GM23338 (cell line): Measurements from ENCODE around the gene FITM2. TPM values are rescaled to one million over a fixed set of nuclear protein-coding genes. Genes with fewer than 3 reads are reported as not detected.

Experiments
- ATAC-seq: fragments of 200-7000 bp; cut with Tn5 transposase; 3 replicates; pipeline ENCODE4 v1.9.1; 2020
- DNase-seq: peaks from one replicate; pipeline ENCODE4 v3.0.0-alpha.2; 2015; ENCODE audit warnings: low spot score
- H2AFZ ChIP-seq: fragments of 200-600 bp; sonication (generic); 2 replicates; pipeline ENCODE4 v1.8.0; 2016; ENCODE audit warnings: antibody characterized with exemption, mild to moderate bottlenecking, moderate library complexity
- H3F3A ChIP-seq: fragments of 200-600 bp; sonication (generic); replicated peaks from 2 replicates; pipeline ENCODE4 v1.8.0; 2017; ENCODE audit warnings: antibody characterized with exemption, mixed run types, low read depth
- H3K27ac ChIP-seq: fragments of 200-600 bp; sonication (generic); 2 replicates; pipeline ENCODE4 v1.6.1; 2016; ENCODE audit warnings: low read depth
- H3K27me3 ChIP-seq: fragments of 200-600 bp; sonication (generic); 2 replicates; pipeline ENCODE4 v1.8.0; 2016; ENCODE audit warnings: mild to moderate bottlenecking, mixed run types, moderate library complexity; ENCODE audit not compliant: insufficient read depth
- H3K36me3 ChIP-seq: fragments of 200-600 bp; sonication (generic); 2 replicates; pipeline ENCODE4 v1.8.0; 2016; ENCODE audit warnings: mild to moderate bottlenecking; ENCODE audit not compliant: insufficient read depth
- H3K4me1 ChIP-seq: fragments of 200-600 bp; sonication (generic); 2 replicates; pipeline ENCODE4 v1.8.0; 2016; ENCODE audit warnings: mild to moderate bottlenecking, moderate library complexity; ENCODE audit not compliant: insufficient read depth
- H3K4me2 ChIP-seq: fragments of 200-600 bp; sonication (generic); 2 replicates; pipeline ENCODE4 v1.7.1; 2017; ENCODE audit warnings: mixed run types
- H3K4me3 ChIP-seq: fragments of 200-600 bp; sonication (generic); 2 replicates; pipeline ENCODE4 v1.6.1; 2016; ENCODE audit warnings: mixed run types
- H3K79me2 ChIP-seq: fragments of 200-600 bp; sonication (generic); replicated peaks from 2 replicates; pipeline ENCODE4 v1.8.0; 2017; ENCODE audit warnings: mild to moderate bottlenecking; ENCODE audit not compliant: insufficient read depth
- H3K9me2 ChIP-seq: fragments of 200-600 bp; sonication (generic); 2 replicates; pipeline ENCODE4 v1.8.0; 2017; ENCODE audit not compliant: insufficient read depth
- H4K20me1 ChIP-seq: fragments of 200-600 bp; sonication (generic); replicated peaks from 2 replicates; pipeline ENCODE4 v1.8.0; 2017; ENCODE audit warnings: mild to moderate bottlenecking; ENCODE audit not compliant: insufficient read depth
- H3K27ac Mint-ChIP-seq: 2 replicates; pipeline ENCODE4 v1.8.0; 2020; ENCODE audit warnings: inconsistent platforms, mild to moderate bottlenecking, moderate library complexity, mixed read lengths
- H3K27me3 Mint-ChIP-seq: 3 replicates; pipeline ENCODE4 v1.8.0; 2022; ENCODE audit warnings: low read depth, mild to moderate bottlenecking, moderate library complexity, mixed read lengths, inconsistent platforms; ENCODE audit not compliant: insufficient read depth, poor library complexity
- H3K36me3 Mint-ChIP-seq: 3 replicates; pipeline ENCODE4 v1.8.0; 2021; ENCODE audit warnings: low read depth, mild to moderate bottlenecking, inconsistent platforms, moderate library complexity, mixed read lengths
- H3K4me1 Mint-ChIP-seq: 3 replicates; pipeline ENCODE4 v1.8.0; 2020; ENCODE audit warnings: mild to moderate bottlenecking, inconsistent platforms, mixed read lengths
- H3K4me3 Mint-ChIP-seq: 3 replicates; pipeline ENCODE4 v1.8.0; 2021; ENCODE audit warnings: moderate library complexity, mild to moderate bottlenecking, inconsistent platforms, mixed read lengths
- H3K9me3 Mint-ChIP-seq: 3 replicates; pipeline ENCODE4 v1.8.0; 2020; ENCODE audit warnings: moderate library complexity, mild to moderate bottlenecking, inconsistent platforms, mixed read lengths
- CTCF ChIP-seq, 2 experiments: fragments of 200-600 bp in 1 of 2; sonication (generic) in 1 of 2; conservative IDR thresholded peaks; 2 replicates each; pipeline versions ENCODE4 v1.5.1 to v1.6.1; 2016 to 2017; ENCODE audit warnings: antibody characterized with exemption in 2 of 2, low read depth in 2 of 2, mild to moderate bottlenecking in 2 of 2, moderate library complexity in 1 of 2
- EZH2 ChIP-seq: fragments of 200-600 bp; sonication (generic); IDR thresholded peaks from one replicate; pipeline ENCODE4 v1.8.0; 2017; ENCODE audit warnings: antibody characterized with exemption, mild to moderate bottlenecking, low read depth; ENCODE audit not compliant: unreplicated experiment
- EZH2phosphoT487 ChIP-seq: fragments of 200-600 bp; sonication (generic); IDR thresholded peaks from one replicate; pipeline ENCODE4 v1.8.1; 2018; ENCODE audit warnings: antibody characterized with exemption; ENCODE audit not compliant: unreplicated experiment
- NANOG ChIP-seq: IDR thresholded peaks from 2 replicates; pipeline ENCODE4 v1.6.1; 2016; ENCODE audit warnings: antibody characterized with exemption, borderline replicate concordance
- POLR2AphosphoS5 ChIP-seq: IDR thresholded peaks from 2 replicates; pipeline ENCODE4 v1.6.1; 2016; ENCODE audit warnings: antibody characterized with exemption, low read depth
- ZNF331 ChIP-seq: fragments of 250-450 bp; sonication (Bioruptor Pico); IDR thresholded peaks from 2 replicates; pipeline ENCODE4 v1.5.0; 2020; ENCODE audit warnings: low read depth, mild to moderate bottlenecking, moderate library complexity
- polyA plus RNA-seq: library from polyadenylated mRNA; unstranded; fragments of >200 nt; fragmentation: Nextera tagmentation; extraction: Ambion mirVana; gene quantifications from 2 replicates; pipeline ENCODE4 v1.2.1, GENCODE V29; 2016
- total RNA-seq: library from RNA; depleted of rRNA; stranded (reverse); fragments of >200 nt; shearing (Covaris generic); gene quantifications from 2 replicates; pipeline ENCODE4 v1.2.3, GENCODE V29; 2014
- TF ChIP-seq, protein P1 (sequence below): fragments of 250-450 bp; sonication (Bioruptor Pico); IDR thresholded peaks from 2 replicates; pipeline ENCODE4 v1.5.0; 2020; ENCODE audit warnings: mild to moderate bottlenecking, moderate library complexity
- TF ChIP-seq, protein P2 (sequence below): IDR thresholded peaks from one replicate; pipeline ENCODE4 v1.6.1; 2018; ENCODE audit warnings: antibody characterized with exemption; ENCODE audit not compliant: unreplicated experiment

The FITM2 gene
- total and polyA plus RNA-seq, 2 experiments from 2014 or later: 0.87 to 1.6 TPM

DNA sequence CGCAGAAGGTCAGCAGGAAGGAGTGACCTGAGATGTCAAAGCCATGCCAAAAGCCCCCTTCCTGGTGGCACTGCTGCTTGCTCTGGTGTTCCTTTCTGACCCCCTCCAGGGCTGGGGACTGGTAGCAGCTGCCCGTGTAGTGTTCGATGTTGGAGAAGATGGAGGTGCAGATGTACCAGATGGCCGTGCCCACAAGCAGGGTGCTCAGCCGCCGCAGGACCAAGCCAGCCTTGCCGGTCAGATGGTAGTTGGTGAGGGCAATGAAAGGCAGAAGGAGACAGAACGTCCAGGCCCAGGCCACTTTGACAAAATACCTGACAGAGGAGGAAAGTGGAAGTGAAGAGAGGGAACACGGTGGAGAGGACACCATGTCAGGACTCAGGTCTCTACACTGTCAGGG is 4.1 kb downstream of the FITM2 start:
- no peaks in the 10 kb centered on the region for H3K79me2 ChIP-seq

DNA sequence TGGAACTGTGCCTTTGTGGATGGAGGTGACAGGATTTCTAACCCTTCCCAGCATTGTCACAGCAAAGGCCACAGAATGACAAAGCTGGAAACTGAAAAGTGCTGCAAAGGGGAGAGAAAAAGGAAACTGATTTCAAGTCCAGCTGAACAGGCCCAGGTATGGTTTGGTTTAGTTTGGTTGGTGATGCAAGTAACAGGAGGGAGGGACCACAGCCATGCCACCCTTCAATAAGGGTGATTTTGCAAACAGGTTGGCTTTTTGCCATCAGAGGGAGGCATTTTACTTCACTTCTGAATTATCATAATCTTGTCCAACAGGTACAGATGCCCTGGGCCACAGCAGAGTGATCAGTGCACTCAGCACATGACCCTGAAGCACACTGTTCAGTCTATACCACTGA is 6.6 kb downstream of the FITM2 start:
- H3K4me2 ChIP-seq: no peak overlapping the region
- DNase-seq: no peak
- H3K4me1 ChIP-seq: no peaks in the 10 kb centered on the region
- Mint-ChIP-seq H3K36me3 (no peaks in the 10 kb centered on the region; the same call in 2 of the 3 replicates), H3K27ac (no peak overlapping the region), H3K4me1 (no peaks in the 10 kb centered on the region; the same call in 2 of the 3 replicates), H3K9me3 (no peaks in the 10 kb centered on the region), H3K27me3 (peaks cover 1% of the 10 kb centered on the region), H3K4me3 (no peak overlapping the region)
- H3K27ac ChIP-seq: no peak overlapping the region
- H3K79me2 ChIP-seq: no peaks in the 10 kb centered on the region
- no peaks in the 10 kb centered on the region for H3F3A ChIP-seq
- H3K36me3 ChIP-seq: no peaks in the 10 kb centered on the region
- no peak overlapping the region for H2AFZ ChIP-seq
- ATAC-seq: no peak
- 0 out of 2 replicates have a peak, but pooled peaks cover under 1% of the 10 kb centered on the region for H3K27me3 ChIP-seq
- H3K4me3 ChIP-seq: no peak overlapping the region
- no peaks in the 10 kb centered on the region for H4K20me1 ChIP-seq
- no peaks in the 10 kb centered on the region for H3K9me2 ChIP-seq
- TF ChIP-seq POLR2AphosphoS5 (no peak), CTCF (conservative IDR thresholded peaks at IDR 0.05; ENCODE audit: low read depth in 2 of 2) (no peak), EZH2phosphoT487 (no peak), EZH2 (no peak)
- TF ChIP-seq, protein P1, sequence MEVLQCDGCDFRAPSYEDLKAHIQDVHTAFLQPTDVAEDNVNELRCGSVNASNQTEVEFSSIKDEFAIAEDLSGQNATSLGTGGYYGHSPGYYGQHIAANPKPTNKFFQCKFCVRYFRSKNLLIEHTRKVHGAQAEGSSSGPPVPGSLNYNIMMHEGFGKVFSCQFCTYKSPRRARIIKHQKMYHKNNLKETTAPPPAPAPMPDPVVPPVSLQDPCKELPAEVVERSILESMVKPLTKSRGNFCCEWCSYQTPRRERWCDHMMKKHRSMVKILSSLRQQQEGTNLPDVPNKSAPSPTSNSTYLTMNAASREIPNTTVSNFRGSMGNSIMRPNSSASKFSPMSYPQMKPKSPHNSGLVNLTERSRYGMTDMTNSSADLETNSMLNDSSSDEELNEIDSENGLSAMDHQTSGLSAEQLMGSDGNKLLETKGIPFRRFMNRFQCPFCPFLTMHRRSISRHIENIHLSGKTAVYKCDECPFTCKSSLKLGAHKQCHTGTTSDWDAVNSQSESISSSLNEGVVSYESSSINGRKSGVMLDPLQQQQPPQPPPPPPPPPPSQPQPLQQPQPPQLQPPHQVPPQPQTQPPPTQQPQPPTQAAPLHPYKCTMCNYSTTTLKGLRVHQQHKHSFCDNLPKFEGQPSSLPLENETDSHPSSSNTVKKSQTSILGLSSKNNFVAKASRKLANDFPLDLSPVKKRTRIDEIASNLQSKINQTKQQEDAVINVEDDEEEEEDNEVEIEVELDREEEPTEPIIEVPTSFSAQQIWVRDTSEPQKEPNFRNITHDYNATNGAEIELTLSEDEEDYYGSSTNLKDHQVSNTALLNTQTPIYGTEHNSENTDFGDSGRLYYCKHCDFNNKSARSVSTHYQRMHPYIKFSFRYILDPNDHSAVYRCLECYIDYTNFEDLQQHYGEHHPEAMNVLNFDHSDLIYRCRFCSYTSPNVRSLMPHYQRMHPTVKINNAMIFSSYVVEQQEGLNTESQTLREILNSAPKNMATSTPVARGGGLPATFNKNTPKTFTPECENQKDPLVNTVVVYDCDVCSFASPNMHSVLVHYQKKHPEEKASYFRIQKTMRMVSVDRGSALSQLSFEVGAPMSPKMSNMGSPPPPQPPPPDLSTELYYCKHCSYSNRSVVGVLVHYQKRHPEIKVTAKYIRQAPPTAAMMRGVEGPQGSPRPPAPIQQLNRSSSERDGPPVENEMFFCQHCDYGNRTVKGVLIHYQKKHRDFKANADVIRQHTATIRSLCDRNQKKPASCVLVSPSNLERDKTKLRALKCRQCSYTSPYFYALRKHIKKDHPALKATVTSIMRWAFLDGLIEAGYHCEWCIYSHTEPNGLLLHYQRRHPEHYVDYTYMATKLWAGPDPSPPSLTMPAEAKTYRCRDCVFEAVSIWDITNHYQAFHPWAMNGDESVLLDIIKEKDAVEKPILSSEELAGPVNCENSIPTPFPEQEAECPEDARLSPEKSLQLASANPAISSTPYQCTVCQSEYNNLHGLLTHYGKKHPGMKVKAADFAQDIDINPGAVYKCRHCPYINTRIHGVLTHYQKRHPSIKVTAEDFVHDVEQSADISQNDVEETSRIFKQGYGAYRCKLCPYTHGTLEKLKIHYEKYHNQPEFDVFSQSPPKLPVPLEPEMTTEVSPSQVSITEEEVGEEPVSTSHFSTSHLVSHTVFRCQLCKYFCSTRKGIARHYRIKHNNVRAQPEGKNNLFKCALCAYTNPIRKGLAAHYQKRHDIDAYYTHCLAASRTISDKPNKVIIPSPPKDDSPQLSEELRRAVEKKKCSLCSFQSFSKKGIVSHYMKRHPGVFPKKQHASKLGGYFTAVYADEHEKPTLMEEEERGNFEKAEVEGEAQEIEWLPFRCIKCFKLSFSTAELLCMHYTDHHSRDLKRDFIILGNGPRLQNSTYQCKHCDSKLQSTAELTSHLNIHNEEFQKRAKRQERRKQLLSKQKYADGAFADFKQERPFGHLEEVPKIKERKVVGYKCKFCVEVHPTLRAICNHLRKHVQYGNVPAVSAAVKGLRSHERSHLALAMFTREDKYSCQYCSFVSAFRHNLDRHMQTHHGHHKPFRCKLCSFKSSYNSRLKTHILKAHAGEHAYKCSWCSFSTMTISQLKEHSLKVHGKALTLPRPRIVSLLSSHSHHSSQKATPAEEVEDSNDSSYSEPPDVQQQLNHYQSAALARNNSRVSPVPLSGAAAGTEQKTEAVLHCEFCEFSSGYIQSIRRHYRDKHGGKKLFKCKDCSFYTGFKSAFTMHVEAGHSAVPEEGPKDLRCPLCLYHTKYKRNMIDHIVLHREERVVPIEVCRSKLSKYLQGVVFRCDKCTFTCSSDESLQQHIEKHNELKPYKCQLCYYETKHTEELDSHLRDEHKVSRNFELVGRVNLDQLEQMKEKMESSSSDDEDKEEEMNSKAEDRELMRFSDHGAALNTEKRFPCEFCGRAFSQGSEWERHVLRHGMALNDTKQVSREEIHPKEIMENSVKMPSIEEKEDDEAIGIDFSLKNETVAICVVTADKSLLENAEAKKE: no peak

More for the DNA sequence above, 4.1 kb downstream of the FITM2 start:
- Mint-ChIP-seq H3K27me3 (peaks cover 12% of the 10 kb centered on the region), H3K27ac (no peak overlapping the region), H3K36me3 (no peaks in the 10 kb centered on the region; the same call in 2 of the 3 replicates), H3K4me3 (no peak overlapping the region), H3K4me1 (peaks cover 8% of the 10 kb centered on the region), H3K9me3 (no peaks in the 10 kb centered on the region)
- ATAC-seq (no peak), DNase-seq (no peak)
- Histone ChIP-seq H3K4me3 (no peak overlapping the region), H3K36me3 (no peaks in the 10 kb centered on the region), H4K20me1 (no peaks in the 10 kb centered on the region), H3K9me2 (no peaks in the 10 kb centered on the region), H2AFZ (no peak overlapping the region), H3K27ac (no peak overlapping the region), H3K4me1 (no peaks in the 10 kb centered on the region), H3F3A (no peaks in the 10 kb centered on the region), H3K4me2 (no peak overlapping the region), H3K27me3 (peaks cover 20% of the 10 kb centered on the region)
- TF ChIP-seq NANOG (no peak), EZH2phosphoT487 (no peak), ZNF331 (no peak)
- TF ChIP-seq, protein P2, sequence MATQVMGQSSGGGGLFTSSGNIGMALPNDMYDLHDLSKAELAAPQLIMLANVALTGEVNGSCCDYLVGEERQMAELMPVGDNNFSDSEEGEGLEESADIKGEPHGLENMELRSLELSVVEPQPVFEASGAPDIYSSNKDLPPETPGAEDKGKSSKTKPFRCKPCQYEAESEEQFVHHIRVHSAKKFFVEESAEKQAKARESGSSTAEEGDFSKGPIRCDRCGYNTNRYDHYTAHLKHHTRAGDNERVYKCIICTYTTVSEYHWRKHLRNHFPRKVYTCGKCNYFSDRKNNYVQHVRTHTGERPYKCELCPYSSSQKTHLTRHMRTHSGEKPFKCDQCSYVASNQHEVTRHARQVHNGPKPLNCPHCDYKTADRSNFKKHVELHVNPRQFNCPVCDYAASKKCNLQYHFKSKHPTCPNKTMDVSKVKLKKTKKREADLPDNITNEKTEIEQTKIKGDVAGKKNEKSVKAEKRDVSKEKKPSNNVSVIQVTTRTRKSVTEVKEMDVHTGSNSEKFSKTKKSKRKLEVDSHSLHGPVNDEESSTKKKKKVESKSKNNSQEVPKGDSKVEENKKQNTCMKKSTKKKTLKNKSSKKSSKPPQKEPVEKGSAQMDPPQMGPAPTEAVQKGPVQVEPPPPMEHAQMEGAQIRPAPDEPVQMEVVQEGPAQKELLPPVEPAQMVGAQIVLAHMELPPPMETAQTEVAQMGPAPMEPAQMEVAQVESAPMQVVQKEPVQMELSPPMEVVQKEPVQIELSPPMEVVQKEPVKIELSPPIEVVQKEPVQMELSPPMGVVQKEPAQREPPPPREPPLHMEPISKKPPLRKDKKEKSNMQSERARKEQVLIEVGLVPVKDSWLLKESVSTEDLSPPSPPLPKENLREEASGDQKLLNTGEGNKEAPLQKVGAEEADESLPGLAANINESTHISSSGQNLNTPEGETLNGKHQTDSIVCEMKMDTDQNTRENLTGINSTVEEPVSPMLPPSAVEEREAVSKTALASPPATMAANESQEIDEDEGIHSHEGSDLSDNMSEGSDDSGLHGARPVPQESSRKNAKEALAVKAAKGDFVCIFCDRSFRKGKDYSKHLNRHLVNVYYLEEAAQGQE: no peak
